ENCODE measurements around the gene SPATA1. TPM values are rescaled to one million over a fixed set of nuclear protein-coding genes. Genes with fewer than 3 reads are reported as not detected.
"Not testable (repeated sequence)": the region's sequence is repeated elsewhere in the genome, so short reads cannot be mapped to it uniquely, and the experiment has no call there.

Gene SPATA1
- total RNA-seq, 2 donors from 2014 or later, result 0.67 to 1.5 TPM

- Histone ChIP-seq H3K9me3 (no peaks in the 10 kb centered on the region), H3K4me1 (peaks cover 0 to 11% of the 10 kb centered on the region in 2 donors), H3K27me3 (no peaks in the 10 kb centered on the region), H3K4me3 (no peak overlapping the region), H3K27ac (no peak overlapping the region), H3K36me3 (no peaks in the 10 kb centered on the region)
- no peak for DNase-seq (ENCODE audit: low spot score)
- TF ChIP-seq CTCF (IDR thresholded peaks at IDR 0.05), result no peak
These were observed 77.9 kb downstream of the SPATA1 start for GRCh38 chr1:84584126-84584525.

- no peak for DNase-seq (ENCODE audit: low spot score)
- Histone ChIP-seq H3K36me3 (no peaks in the 10 kb centered on the region), H3K27ac (no peak overlapping the region), H3K4me1 (peaks cover 0 to 11% of the 10 kb centered on the region in 2 donors), H3K27me3 (no peaks in the 10 kb centered on the region), H3K9me3 (no peaks in the 10 kb centered on the region), H3K4me3 (no peak overlapping the region)
- no peak for TF ChIP-seq CTCF (IDR thresholded peaks at IDR 0.05)
These were observed 79.6 kb downstream of the SPATA1 start for GRCh38 chr1:84585803-84586202.

- no peaks in the 10 kb centered on the region for H3K9me3 ChIP-seq
- H3K27ac ChIP-seq, result no peak overlapping the region
- H3K4me1 ChIP-seq, result peaks cover 0 to 11% of the 10 kb centered on the region in 2 donors
- DNase-seq (ENCODE audit: low spot score), result no peak
- no peak for TF ChIP-seq CTCF (IDR thresholded peaks at IDR 0.05)
- H3K27me3 ChIP-seq, result no peaks in the 10 kb centered on the region
- no peaks in the 10 kb centered on the region for H3K36me3 ChIP-seq
- H3K4me3 ChIP-seq, result no peak overlapping the region
These were observed 80.9 kb downstream of the SPATA1 start for GRCh38 chr1:84587099-84587498.

GRCh38 chr1:84594959-84595358 lies 88.8 kb downstream of the SPATA1 start:
- not testable (repeated sequence) for DNase-seq (ENCODE audit: low spot score); H3K4me1 ChIP-seq; H3K4me3 ChIP-seq; H3K27ac ChIP-seq; H3K36me3 ChIP-seq; H3K27me3 ChIP-seq
- H3K9me3 ChIP-seq, result peaks cover 0 to 12% of the 10 kb centered on the region in 2 donors

- peak overlapping the region in 1 of 2 donors; percentile 4 for H3K27ac ChIP-seq
- no peaks in the 10 kb centered on the region for H3K4me1 ChIP-seq
- no peaks in the 10 kb centered on the region for H3K36me3 ChIP-seq
- H3K27me3 ChIP-seq, result no peaks in the 10 kb centered on the region
- no peak overlapping the region for H3K4me3 ChIP-seq
- DNase-seq (ENCODE audit: low spot score), result no peak
- H3K9me3 ChIP-seq, result peaks cover 0 to 12% of the 10 kb centered on the region in 2 donors
- TF ChIP-seq CTCF (IDR thresholded peaks at IDR 0.05), result no peak
These were observed 90.8 kb downstream of the SPATA1 start for GRCh38 chr1:84597011-84597410.

- Histone ChIP-seq H3K27me3 (no peaks in the 10 kb centered on the region), H3K36me3 (no peaks in the 10 kb centered on the region), H3K27ac (peak overlapping the region in 1 of 2 donors; percentile 69), H3K9me3 (peaks cover 0 to 9% of the 10 kb centered on the region in 2 donors), H3K4me1 (peaks cover 0 to 10% of the 10 kb centered on the region in 2 donors), H3K4me3 (no peak overlapping the region)
- no peak for DNase-seq (ENCODE audit: low spot score)
- TF ChIP-seq CTCF (IDR thresholded peaks at IDR 0.05), result no peak
These were observed 92.2 kb downstream of the SPATA1 start for GRCh38 chr1:84598418-84598817.

Measured in right atrium auricular region (tissue), 2 donors.